Heart right ventricle (tissue), 16 donors: ENCODE measurements around the gene GIMAP4. TPM values are rescaled to one million over a fixed set of nuclear protein-coding genes. Genes with fewer than 3 reads are reported as not detected.
A peak's percentile ranks its signal among the peaks of the same experiment; 100 is the strongest.
"Not testable (repeated sequence)": the region's sequence is repeated elsewhere in the genome, so short reads cannot be mapped to it uniquely, and the experiment has no call there.

Source experiments
- ATAC-seq, 8 donors: fragments of 200-7000 bp; cut with Tn5 transposase; one replicate each; pipeline ENCODE4 v1.9.1; 2020; ENCODE audit warnings: mild to moderate bottlenecking in 8 of 8, moderate library complexity in 8 of 8, moderate number of reproducible peaks in 1 of 8
- DNase-seq, 2 donors: peaks; one replicate each; pipeline ENCODE4 v3.0.0-alpha.2; 2020
- H3K27ac ChIP-seq, 10 donors: fragments of 200-600 bp; sonication (generic) in 2 of 10; one replicate each; pipeline versions ENCODE4 v1.5.0 to v1.8.0; 2020 to 2022; ENCODE audit warnings: mild to moderate bottlenecking in 3 of 10
- H3K27me3 ChIP-seq, 7 donors: fragments of 200-600 bp; one replicate each; pipeline ENCODE4 v1.8.0; 2021 to 2022; ENCODE audit warnings: mild to moderate bottlenecking in 2 of 7
- H3K36me3 ChIP-seq, 9 donors: fragments of 200-600 bp; sonication (generic) in 1 of 9; one replicate each; pipeline versions ENCODE4 v1.5.0 to v1.8.0; 2020 to 2022; ENCODE audit warnings: mild to moderate bottlenecking in 2 of 9
- H3K4me1 ChIP-seq, 9 donors: fragments of 200-600 bp; sonication (generic) in 1 of 9; one replicate each; pipeline versions ENCODE4 v1.5.0 to v1.8.0; 2020 to 2022; ENCODE audit warnings: mild to moderate bottlenecking in 4 of 9
- H3K4me3 ChIP-seq, 10 donors: fragments of 200-600 bp; sonication (generic) in 2 of 10; one replicate each; pipeline versions ENCODE4 v1.5.0 to v1.8.0; 2020 to 2022; ENCODE audit warnings: mild to moderate bottlenecking in 7 of 10, moderate library complexity in 2 of 10
- H3K9me3 ChIP-seq, 11 donors: fragments of 200-600 bp in 10 of 11; sonication (generic) in 2 of 11; one replicate each; pipeline versions ENCODE4 v1.5.0 to v1.8.0; 2013 to 2022; ENCODE audit warnings: mild to moderate bottlenecking in 2 of 11, control low read depth in 1 of 11, moderate library complexity in 1 of 11
- CTCF ChIP-seq, 9 donors: fragments of 200-600 bp; sonication (generic) in 2 of 9; IDR thresholded peaks; one replicate each; pipeline versions ENCODE4 v1.5.0 to v1.8.0; 2021 to 2022; ENCODE audit warnings: antibody characterized with exemption in 9 of 9, mild to moderate bottlenecking in 5 of 9, moderate library complexity in 1 of 9
- WGBS, 2 donors: extraction: QIAGEN DNeasy Blood & Tissue Kit; methylation state at CpG; one replicate each; pipeline ENCODE4 v1.1.7; 2013; ENCODE audit warnings: inconsistent platforms in 1 of 2; 5-methylcytosine and 5-hydroxymethylcytosine counted together
- intact Hi-C, 10 donors: fragments of 100-400 bp; cut with DNase I; formaldehyde crosslinking; loops; one replicate each; pipeline versions ENCODE4 v1.11.1 to v1.14.2; 2022
- polyA plus RNA-seq, 2 donors: library from polyadenylated mRNA; stranded (reverse); fragments of 200-250 nt; gene quantifications; one replicate each; pipeline ENCODE4 v1.2.3, GENCODE V29; 2013
- total RNA-seq, 10 donors: library from RNA; stranded (reverse); fragmentation: NEBNext Ultra II Directional in 3 of 10; extraction: Animal tissue kit (Norgen Biotek cat#: 25700) in 3 of 10; gene quantifications; one replicate each; pipeline versions ENCODE4 v1.2.1 to v1.2.4, GENCODE V29; 2021 to 2023
- donor health status: Arrhythmogenic right ventricular cardiomyopathy.
- donor health status: ischemic (EF 13 %, LVEDD 7.1; RV severe dilation, severe dysfunction).
- donor health status: healthy with polysubstance abuse.
- donor health status: DM: no; HTN: yes; CAD: no.
- donor health status: DM: no; HTN: no; CAD: no.
- donor health status: ischemic (EF 25% LVEDD 6.9; RV normal size, moderate dysfunction).
- donor health status: ischemic (EF 25% LVEDD 5.7; RV mildly dilated, moderate dysfunction).
- donor health status: healthy.
- donor health status: DM: yes; HTN: yes; CAD: no.
- donor health status: Ischemic cardiomyopathy.
- donor health status: ischemic (EF 35%, LVEDD 5.7; RV mildly dilated, moderate dysfunction).
- donor health status: nonischemic (EF 11% LVEDD 7.7; RV severe dilation, severe dysfunction).
- donor health status: DM: yes; HTN: yes; CAD: no.
- donor health status: PGD.
- donor health status: ischemic (EF 29% LVEDD 5.4; RV normal size, mild dysfunction).
- donor health status: nonischemic (EF 23%, LVEDD 6.1; RV moderate dilation, normal function).

The GIMAP4 gene
- total and polyA plus RNA-seq, 12 donors: 19.7 to 68.6 (median 34.5) TPM

- peaks cover 0 to 17% (median 0%) of the 10 kb centered on the region in 9 donors for H3K4me1 ChIP-seq
- WGBS, 2 donors: 74 to 84% methylated on average over 2 of the region's 2 CpGs
- no peaks in the 10 kb centered on the region for H3K27me3 ChIP-seq
- TF ChIP-seq CTCF (IDR thresholded peaks at IDR 0.05): no peak
- ATAC-seq (no peak), DNase-seq (no peak)
- no peak overlapping the region for H3K4me3 ChIP-seq
- intact Hi-C loops: no loop called here
- no peaks in the 10 kb centered on the region for H3K36me3 ChIP-seq
- peak overlapping the region in 7 of 10 donors; percentile 11 to 76 (median 32) for H3K27ac ChIP-seq
- peaks cover 0 to 42% (median 4%) of the 10 kb centered on the region in 11 donors for H3K9me3 ChIP-seq
These were observed 27.6 kb downstream of the GIMAP4 start for GRCh38 chr7:150594805-150595204.

GRCh38 chr7:150595361-150595760, 28.2 kb downstream of the GIMAP4 start:
- Histone ChIP-seq H3K36me3 (no peaks in the 10 kb centered on the region), H3K4me1 (peaks cover 0 to 17% (median 0%) of the 10 kb centered on the region in 9 donors), H3K27ac (peak overlapping the region in 9 of 10 donors; percentile 10 to 76 (median 32)), H3K4me3 (no peak overlapping the region), H3K9me3 (peaks cover 0 to 42% (median 4%) of the 10 kb centered on the region in 11 donors), H3K27me3 (no peaks in the 10 kb centered on the region)
- WGBS, 2 donors: 56 to 74% methylated on average over 2 of the region's 2 CpGs
- TF ChIP-seq CTCF (IDR thresholded peaks at IDR 0.05): no peak
- DNase-seq (no peak), ATAC-seq (no peak)
- intact Hi-C loops: no loop called here

- 64 to 72% methylated on average over 2 of the region's 2 CpGs for WGBS, 2 donors
- H3K9me3 ChIP-seq: peaks cover 0 to 18% (median 0%) of the 10 kb centered on the region in 11 donors
- H3K27me3 ChIP-seq, DNase-seq, H3K4me3 ChIP-seq, intact Hi-C loops, H3K36me3 ChIP-seq: not testable (repeated sequence)
- ATAC-seq: peak in 6 of 8 donors; percentile 33 to 97 (median 82)
- peaks cover 0 to 19% (median 0%) of the 10 kb centered on the region in 9 donors for H3K4me1 ChIP-seq
- peak overlapping the region in 8 of 10 donors; percentile 6 to 82 (median 62) for H3K27ac ChIP-seq
These were observed 36.4 kb downstream of the GIMAP4 start for GRCh38 chr7:150603600-150603999.

GRCh38 chr7:150610233-150610632, 43.0 kb downstream of the GIMAP4 start:
- H3K27ac ChIP-seq: peak overlapping the region in 3 of 10 donors; percentile 50 to 77 (median 70)
- DNase-seq (no peak), ATAC-seq (no peak)
- no peaks in the 10 kb centered on the region for H3K27me3 ChIP-seq
- no peaks in the 10 kb centered on the region for H3K9me3 ChIP-seq
- H3K4me1 ChIP-seq: peaks cover 0 to 13% (median 0%) of the 10 kb centered on the region in 9 donors
- no peaks in the 10 kb centered on the region for H3K36me3 ChIP-seq
- no peak overlapping the region for H3K4me3 ChIP-seq
- 83 to 89% methylated on average over 1 of the region's 1 CpG for WGBS, 2 donors
- TF ChIP-seq CTCF (IDR thresholded peaks at IDR 0.05): no peak
- intact Hi-C loops: no loop called here

- 82 to 87% methylated on average over 3 of the region's 3 CpGs for WGBS, 2 donors
- no peak for TF ChIP-seq CTCF (IDR thresholded peaks at IDR 0.05)
- peaks cover 0 to 6% (median 0%) of the 10 kb centered on the region in 11 donors for H3K9me3 ChIP-seq
- intact Hi-C loops: no loop called here
- H3K36me3 ChIP-seq: no peaks in the 10 kb centered on the region
- ATAC-seq (no peak), DNase-seq (no peak)
- H3K27me3 ChIP-seq: no peaks in the 10 kb centered on the region
- H3K4me3 ChIP-seq: no peak overlapping the region
- no peak overlapping the region for H3K27ac ChIP-seq
- H3K4me1 ChIP-seq: peaks cover 0 to 13% (median 0%) of the 10 kb centered on the region in 9 donors
These were observed 45.7 kb downstream of the GIMAP4 start for GRCh38 chr7:150612925-150613324.
